Measurements from ENCODE around the gene DISC1.
"Not testable (repeated sequence)": the region's sequence is repeated elsewhere in the genome, so short reads cannot be mapped to it uniquely, and the experiment has no call there.

DISC1 gene

DNA sequence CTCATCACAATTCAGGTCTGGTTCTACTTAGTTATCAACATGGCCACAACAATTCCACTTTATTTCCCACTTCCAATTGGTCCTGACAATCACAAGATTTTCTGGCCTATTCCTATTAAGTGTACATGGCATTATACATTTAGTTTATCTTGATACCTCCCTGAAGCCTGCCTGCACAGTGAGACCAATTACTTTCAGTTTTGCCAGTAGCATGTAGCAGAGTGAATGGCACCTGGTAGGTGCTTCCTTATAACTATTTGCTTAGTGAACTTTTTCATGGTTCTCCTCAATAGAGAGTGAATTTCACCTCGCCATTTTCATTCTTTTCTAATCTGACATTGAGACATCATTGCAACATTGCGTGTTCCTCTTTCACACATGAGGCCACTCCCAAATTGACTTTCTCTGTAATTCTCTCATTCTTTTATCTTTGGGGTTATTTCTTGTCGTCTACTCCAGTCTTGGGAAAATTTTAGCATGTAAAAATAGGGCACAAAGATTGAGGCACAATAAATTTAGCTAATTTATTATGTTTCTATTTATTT is 124.3 kb downstream of the DISC1 start:
- no peak for TF ChIP-seq ZNF274 (IDR thresholded peaks at IDR 0.05; ENCODE audit: low read depth, low read length)

DNA sequence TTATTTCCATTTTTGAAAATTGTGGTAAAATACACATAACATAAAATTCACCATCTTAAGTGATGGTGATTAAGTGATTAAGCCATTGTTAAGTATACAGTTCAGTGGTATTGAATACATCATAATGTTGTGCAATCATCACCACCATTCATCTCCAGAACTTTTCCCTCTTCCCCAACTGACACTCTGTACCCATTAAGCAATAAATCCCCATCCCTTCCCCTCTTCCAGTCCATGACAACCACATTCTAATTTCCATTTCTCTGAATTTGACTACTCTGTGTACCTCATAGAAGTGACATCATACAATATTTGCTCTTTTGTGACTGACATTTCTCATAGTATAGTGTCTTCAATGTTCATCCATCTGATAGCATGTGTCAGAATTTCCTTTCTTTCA is 124.8 kb downstream of the DISC1 start:
- no peak for TF ChIP-seq ZNF274 (IDR thresholded peaks at IDR 0.05; ENCODE audit: low read depth, low read length)
- H3K4me3 ChIP-seq (ENCODE audit: low read length) = no peak overlapping the region

More for the DNA sequence above, 124.3 kb downstream of the DISC1 start:
- H3K4me3 ChIP-seq (ENCODE audit: low read length) = no peak overlapping the region

DNA sequence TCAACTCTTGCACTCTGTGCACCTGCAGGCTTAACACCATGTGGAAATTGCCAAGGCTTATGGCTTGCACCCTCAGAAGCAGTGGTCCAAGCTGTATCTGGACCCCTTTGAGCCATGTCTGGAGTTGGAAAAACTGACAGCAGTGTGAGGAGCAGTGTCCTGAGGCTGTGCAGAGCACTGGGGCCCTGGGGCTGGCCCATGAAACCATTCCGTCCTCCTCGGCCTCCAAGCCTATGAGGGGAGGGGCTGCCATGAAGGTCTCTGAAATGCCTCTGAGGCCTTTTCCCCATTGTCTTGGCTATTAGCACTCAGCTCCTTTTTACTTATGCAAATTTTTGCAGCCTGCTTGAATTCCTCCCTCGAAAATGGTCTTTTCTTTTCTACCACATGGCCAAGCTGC is 126.7 kb downstream of the DISC1 start:
- H3K4me3 ChIP-seq (ENCODE audit: low read length) = no peak overlapping the region
- no peak for TF ChIP-seq ZNF274 (IDR thresholded peaks at IDR 0.05; ENCODE audit: low read depth, low read length)

GRCh38 chr1:231757101-231757404 is 130.5 kb downstream of the DISC1 start:
- H3K4me3 ChIP-seq (ENCODE audit: low read length) = no peak overlapping the region
- no peak for TF ChIP-seq ZNF274 (IDR thresholded peaks at IDR 0.05; ENCODE audit: low read depth, low read length)

DNA sequence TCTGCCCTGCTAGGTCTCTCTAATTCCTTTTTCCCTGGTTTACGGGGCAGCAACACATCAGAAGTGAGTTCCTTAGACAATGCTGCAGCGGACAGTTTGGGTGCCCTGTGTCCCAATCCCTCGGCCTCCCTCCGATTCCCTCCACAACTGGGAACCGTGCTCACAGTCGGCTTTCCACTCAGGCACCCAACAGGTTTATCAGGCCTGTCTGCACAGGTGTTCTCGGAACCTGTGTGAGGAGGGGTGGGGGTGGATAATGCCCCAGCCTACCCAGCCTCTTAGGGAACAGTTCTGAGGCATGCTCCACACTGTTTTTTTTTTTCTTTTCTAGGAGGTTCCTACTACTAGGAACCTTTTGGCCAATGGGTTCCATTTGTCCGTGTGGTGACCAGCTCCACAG is 131.2 kb downstream of the DISC1 start:
- no peak overlapping the region for H3K4me3 ChIP-seq (ENCODE audit: low read length)
- no peak for TF ChIP-seq ZNF274 (IDR thresholded peaks at IDR 0.05; ENCODE audit: low read depth, low read length)

DNA sequence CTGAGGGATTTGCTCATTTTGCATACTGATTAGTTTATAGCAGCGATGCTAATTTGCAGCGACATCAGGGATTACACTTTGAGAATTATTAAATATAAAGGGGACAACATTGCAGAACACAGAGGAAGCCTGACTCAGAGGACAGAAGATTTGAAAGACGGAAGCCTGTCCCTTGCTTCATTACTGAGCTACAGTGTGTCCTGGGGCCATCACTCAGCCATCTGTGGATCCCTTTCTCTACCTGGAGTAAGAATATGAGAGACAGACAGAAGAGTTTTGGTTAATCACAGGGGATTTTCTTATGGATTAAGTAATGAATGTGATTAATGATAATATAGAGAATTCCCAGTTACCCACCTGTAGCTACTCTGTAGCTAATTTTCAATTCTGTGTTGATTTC is 134.7 kb downstream of the DISC1 start:
- H3K4me3 ChIP-seq (ENCODE audit: low read length) = no peak overlapping the region
- TF ChIP-seq ZNF274 (IDR thresholded peaks at IDR 0.05; ENCODE audit: low read depth, low read length) = no peak

GRCh38 chr1:231761747-231762541 is 135.4 kb downstream of the DISC1 start:
- TF ChIP-seq ZNF274 (IDR thresholded peaks at IDR 0.05; ENCODE audit: low read depth, low read length) = no peak
- no peak overlapping the region for H3K4me3 ChIP-seq (ENCODE audit: low read length)

DNA sequence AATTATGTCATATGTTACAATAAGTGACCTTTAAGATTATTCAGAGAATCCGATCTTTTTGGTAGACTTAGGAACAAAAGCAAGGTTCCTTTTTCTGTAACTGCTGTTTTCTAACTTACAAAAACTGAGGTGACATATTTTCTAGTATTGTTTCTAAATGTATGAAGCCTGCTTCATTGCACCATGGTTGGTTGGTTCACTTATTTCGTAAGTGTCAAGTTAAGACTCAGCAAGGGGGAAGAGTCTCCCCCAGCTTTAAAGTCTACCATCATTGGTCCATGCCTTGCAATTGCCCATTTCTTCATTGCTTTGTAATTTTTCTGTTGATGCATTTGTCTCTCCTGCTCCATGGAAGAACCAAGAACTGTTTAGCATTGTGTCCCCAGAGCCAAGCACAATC is 136.9 kb downstream of the DISC1 start:
- H3K4me3 ChIP-seq (ENCODE audit: low read length) = no peak overlapping the region
- TF ChIP-seq ZNF274 (IDR thresholded peaks at IDR 0.05; ENCODE audit: low read depth, low read length) = no peak

GRCh38 chr1:231765825-231766224 is 139.2 kb downstream of the DISC1 start:
- not testable (repeated sequence) for H3K4me3 ChIP-seq (ENCODE audit: low read length)

- no peak for TF ChIP-seq ZNF274 (IDR thresholded peaks at IDR 0.05; ENCODE audit: low read depth, low read length)
- no peak overlapping the region for H3K4me3 ChIP-seq (ENCODE audit: low read length)
Measured at GRCh38 chr1:231767471-231767870, 140.9 kb downstream of the DISC1 start.

DNA sequence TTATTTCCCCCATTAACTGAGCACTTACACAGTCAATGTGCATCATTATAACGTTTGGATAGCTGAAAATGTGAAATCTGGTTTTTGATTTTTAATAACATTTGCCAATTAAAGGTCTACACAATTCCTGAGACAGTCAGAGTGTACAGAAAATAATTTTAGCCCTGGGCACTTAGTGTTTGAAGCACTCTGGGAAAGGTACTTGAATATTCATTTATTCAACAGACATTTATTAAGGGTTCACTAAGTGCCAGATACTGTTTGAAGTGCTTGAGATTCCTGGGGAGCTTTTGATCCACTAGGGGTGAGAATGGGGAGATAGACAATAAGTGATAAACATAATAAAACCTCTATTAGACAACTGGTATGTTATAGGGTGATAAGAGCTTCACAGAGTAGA is 141.8 kb downstream of the DISC1 start:
- TF ChIP-seq ZNF274 (IDR thresholded peaks at IDR 0.05; ENCODE audit: low read depth, low read length) = no peak
- H3K4me3 ChIP-seq (ENCODE audit: low read length) = no peak overlapping the region

DNA sequence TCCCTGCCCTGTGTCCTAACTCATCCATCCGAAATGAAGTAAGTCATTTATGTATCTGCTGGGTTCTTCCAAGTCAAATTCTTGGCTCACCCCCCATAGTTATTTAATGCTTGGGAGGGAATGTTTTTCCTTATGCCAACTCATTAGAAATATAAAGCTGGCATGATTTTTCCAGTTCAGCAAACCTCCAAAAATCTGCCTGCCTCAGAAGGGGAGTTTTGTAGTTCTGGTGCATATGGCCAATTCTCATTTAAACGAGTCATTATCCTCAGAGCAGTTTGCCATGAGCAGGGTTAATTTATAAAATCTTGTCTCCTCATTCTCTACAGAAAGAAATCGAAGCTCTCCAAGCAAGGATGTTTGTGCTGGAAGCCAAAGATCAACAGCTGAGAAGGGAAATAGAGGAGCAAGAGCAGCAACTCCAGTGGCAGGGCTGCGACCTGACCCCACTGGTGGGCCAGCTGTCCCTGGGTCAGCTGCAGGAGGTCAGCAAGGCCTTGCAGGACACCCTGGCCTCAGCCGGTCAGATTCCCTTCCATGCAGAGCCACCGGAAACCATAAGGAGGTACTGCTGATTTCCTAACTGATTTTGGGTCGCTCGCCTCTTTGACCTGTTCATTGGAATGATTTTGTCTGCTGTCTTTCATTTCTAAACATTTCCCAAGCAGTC is 144.1 kb downstream of the DISC1 start:
- TF ChIP-seq ZNF274 (IDR thresholded peaks at IDR 0.05; ENCODE audit: low read depth, low read length) = no peak
- H3K4me3 ChIP-seq (ENCODE audit: low read length) = no peak overlapping the region

GRCh38 chr1:231774719-231775335 is 148.2 kb downstream of the DISC1 start:
- no peak overlapping the region for H3K4me3 ChIP-seq (ENCODE audit: low read length)
- no peak for TF ChIP-seq ZNF274 (IDR thresholded peaks at IDR 0.05; ENCODE audit: low read depth, low read length)

GRCh38 chr1:231776010-231776756 is 149.6 kb downstream of the DISC1 start:
- no peak for TF ChIP-seq ZNF274 (IDR thresholded peaks at IDR 0.05; ENCODE audit: low read depth, low read length)
- H3K4me3 ChIP-seq (ENCODE audit: low read length) = no peak overlapping the region
